ENCODE results near the gene ACD.
"Not testable (repeated sequence)": the region's sequence is repeated elsewhere in the genome, so short reads cannot be mapped to it uniquely, and the experiment has no call there.

Gene ACD

GRCh38 chr16:67694611-67695010, 34.6 kb upstream of the ACD start:
- Histone ChIP-seq H3K27me3 (ENCODE audit: insufficient read depth, low read depth, severe bottlenecking) (no peaks in the 10 kb centered on the region), H3K27ac (no peak overlapping the region), H3K4me3 (ENCODE audit: low read depth, low read length) (no peak overlapping the region), H3K9me3 (ENCODE audit: severe bottlenecking) (peaks cover 7% of the 10 kb centered on the region), H3K36me3 (peaks cover 10% of the 10 kb centered on the region)
- TF ChIP-seq CTCF (IDR thresholded peaks at IDR 0.05; ENCODE audit: low read depth, low read length): no peak
- DNase-seq: no peak

GRCh38 chr16:67693517-67694285, 33.6 kb upstream of the ACD start:
- H3K27ac ChIP-seq; DNase-seq; H3K27me3 ChIP-seq (ENCODE audit: insufficient read depth, low read depth, severe bottlenecking); H3K36me3 ChIP-seq; H3K9me3 ChIP-seq (ENCODE audit: severe bottlenecking); H3K4me3 ChIP-seq (ENCODE audit: low read depth, low read length): not testable (repeated sequence)

GRCh38 chr16:67685388-67686112, 25.5 kb upstream of the ACD start:
- H3K4me3 ChIP-seq (ENCODE audit: low read depth, low read length): no peak overlapping the region
- H3K9me3 ChIP-seq (ENCODE audit: severe bottlenecking): no peaks in the 10 kb centered on the region
- no peak for DNase-seq
- no peaks in the 10 kb centered on the region for H3K27me3 ChIP-seq (ENCODE audit: insufficient read depth, low read depth, severe bottlenecking)
- peaks cover 36% of the 10 kb centered on the region for H3K36me3 ChIP-seq
- TF ChIP-seq CTCF (IDR thresholded peaks at IDR 0.05; ENCODE audit: low read depth, low read length): no peak
- H3K27ac ChIP-seq: no peak overlapping the region

GRCh38 chr16:67683767-67684166, 23.7 kb upstream of the ACD start:
- no peak overlapping the region for H3K4me3 ChIP-seq (ENCODE audit: low read depth, low read length)
- H3K36me3 ChIP-seq: peaks cover 36% of the 10 kb centered on the region
- no peak for DNase-seq
- no peaks in the 10 kb centered on the region for H3K9me3 ChIP-seq (ENCODE audit: severe bottlenecking)
- H3K27me3 ChIP-seq (ENCODE audit: insufficient read depth, low read depth, severe bottlenecking): no peaks in the 10 kb centered on the region
- TF ChIP-seq CTCF (IDR thresholded peaks at IDR 0.05; ENCODE audit: low read depth, low read length): no peak
- H3K27ac ChIP-seq: no peak overlapping the region

GRCh38 chr16:67679935-67680897, 20.2 kb upstream of the ACD start:
- DNase-seq: peak; percentile 68
- Histone ChIP-seq H3K36me3 (peaks cover 39% of the 10 kb centered on the region), H3K9me3 (ENCODE audit: severe bottlenecking) (no peaks in the 10 kb centered on the region), H3K4me3 (ENCODE audit: low read depth, low read length) (no peak overlapping the region), H3K27me3 (ENCODE audit: insufficient read depth, low read depth, severe bottlenecking) (no peaks in the 10 kb centered on the region), H3K27ac (peak overlapping the region; percentile 84)
- TF ChIP-seq CTCF (IDR thresholded peaks at IDR 0.05; ENCODE audit: low read depth, low read length): no peak
